NT2/D1 (cell line): Measurements from ENCODE around the gene ZNF664.

Experiments used
- YY1 ChIP-seq: IDR thresholded peaks from 2 replicates; pipeline ENCODE4 v1.6.1; 2011; ENCODE audit not compliant: insufficient read length, insufficient read depth
- ZNF274 ChIP-seq: IDR thresholded peaks from 2 replicates; pipeline ENCODE4 v1.6.1; 2011; ENCODE audit warnings: mild to moderate bottlenecking, low read depth, low read length

DNA sequence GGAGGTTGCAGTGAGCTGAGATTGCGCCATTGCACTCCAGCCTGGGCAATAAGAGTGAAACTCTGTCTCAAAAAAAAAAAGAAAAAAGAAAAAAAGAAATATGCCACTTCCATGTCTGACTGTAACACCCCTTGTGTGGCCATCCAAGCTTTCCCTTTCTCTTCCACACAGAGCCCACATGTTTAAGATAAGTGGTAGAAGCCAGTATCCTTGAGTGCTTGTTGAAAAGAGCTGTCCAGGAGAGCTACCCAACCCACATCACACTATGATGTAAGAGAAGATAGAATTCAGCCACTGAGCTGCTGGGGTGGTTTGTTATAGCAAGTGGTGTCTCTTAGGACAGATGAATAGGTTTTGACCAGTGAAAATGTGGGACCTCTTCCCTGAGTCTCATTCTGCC is 82.1 kb downstream of the ZNF664 start:
- no peak for TF ChIP-seq ZNF274
- no peak for TF ChIP-seq YY1
